KMS-11 (cell line): ENCODE results near the gene C1RL.

Experiments
- H2AFZ ChIP-seq: fragments of 200-600 bp; sonication (generic); 2 replicates; pipeline ENCODE4 v1.6.1; 2016; ENCODE audit warnings: antibody characterized with exemption, mixed run types, low read depth
- H3K27ac ChIP-seq: fragments of 200-600 bp; sonication (generic); 2 replicates; pipeline ENCODE4 v1.6.1; 2016; ENCODE audit warnings: mild to moderate bottlenecking, mixed run types
- H3K27me3 ChIP-seq: fragments of 200-600 bp; sonication (generic); 2 replicates; pipeline ENCODE4 v1.6.1; 2017; ENCODE audit warnings: mild to moderate bottlenecking, low read depth, mixed run types, moderate library complexity; ENCODE audit not compliant: insufficient read depth
- H3K36me3 ChIP-seq: fragments of 200-600 bp; sonication (generic); 2 replicates; pipeline ENCODE4 v1.6.1; 2017; ENCODE audit warnings: mild to moderate bottlenecking, mixed run types; ENCODE audit not compliant: insufficient read depth
- H3K4me1 ChIP-seq: fragments of 200-600 bp; sonication (generic); 2 replicates; pipeline ENCODE4 v1.6.1; 2016; ENCODE audit warnings: mild to moderate bottlenecking, low read depth, mixed run types; ENCODE audit not compliant: poor library complexity, severe bottlenecking
- H3K4me2 ChIP-seq: fragments of 200-600 bp; sonication (generic); 2 replicates; pipeline ENCODE4 v1.7.0; 2016; ENCODE audit warnings: mild to moderate bottlenecking, mixed run types
- H3K4me3 ChIP-seq: fragments of 200-600 bp; sonication (generic); IDR thresholded peaks from 2 replicates; pipeline ENCODE4 v1.6.1; 2017; ENCODE audit warnings: low read depth, low read length, mixed read lengths; ENCODE audit not compliant: insufficient read depth
- H3K79me2 ChIP-seq: fragments of 200-600 bp; sonication (generic); 2 replicates; pipeline ENCODE4 v1.6.1; 2016; ENCODE audit warnings: low read depth, mixed run types; ENCODE audit not compliant: insufficient read depth
- H3K9ac ChIP-seq: fragments of 200-600 bp; sonication (generic); 2 replicates; pipeline ENCODE4 v1.6.1; 2016; ENCODE audit warnings: mild to moderate bottlenecking, mixed run types
- H4K20me1 ChIP-seq: fragments of 200-600 bp; sonication (generic); 2 replicates; pipeline ENCODE4 v1.6.1; 2016; ENCODE audit warnings: mild to moderate bottlenecking, mixed run types; ENCODE audit not compliant: insufficient read depth
- CTCF ChIP-seq: fragments of 200-600 bp; sonication (generic); conservative IDR thresholded peaks from 2 replicates; pipeline ENCODE4 v1.6.1; 2017; ENCODE audit warnings: low read depth, mild to moderate bottlenecking, antibody characterized with exemption, low read length, moderate library complexity, mixed read lengths

The C1RL gene

GRCh38 chr12:7093892-7094291 is 15.1 kb downstream of the C1RL start:
- no peak overlapping the region for H3K9ac ChIP-seq
- H3K27ac ChIP-seq, result no peak overlapping the region
- H3K4me3 ChIP-seq, result no peak overlapping the region
- no peak overlapping the region for H2AFZ ChIP-seq
- no peaks in the 10 kb centered on the region for H3K79me2 ChIP-seq
- H4K20me1 ChIP-seq, result no peaks in the 10 kb centered on the region
- H3K4me2 ChIP-seq, result no peak overlapping the region
- peaks cover 8% of the 10 kb centered on the region for H3K4me1 ChIP-seq
- no peaks in the 10 kb centered on the region for H3K36me3 ChIP-seq
- no peak for TF ChIP-seq CTCF
- H3K27me3 ChIP-seq, result no peaks in the 10 kb centered on the region

- H3K79me2 ChIP-seq, result no peaks in the 10 kb centered on the region
- no peaks in the 10 kb centered on the region for H3K27me3 ChIP-seq
- no peaks in the 10 kb centered on the region for H3K36me3 ChIP-seq
- H3K4me2 ChIP-seq, result no peak overlapping the region
- H3K4me1 ChIP-seq, result peaks cover 8% of the 10 kb centered on the region
- no peak for TF ChIP-seq CTCF
- H3K27ac ChIP-seq, result no peak overlapping the region
- no peak overlapping the region for H3K9ac ChIP-seq
- no peak overlapping the region for H3K4me3 ChIP-seq
- H4K20me1 ChIP-seq, result no peaks in the 10 kb centered on the region
- H2AFZ ChIP-seq, result no peak overlapping the region
These were observed 15.5 kb downstream of the C1RL start for GRCh38 chr12:7093486-7093885.

- Histone ChIP-seq H4K20me1 (no peaks in the 10 kb centered on the region), H3K9ac (no peak overlapping the region; the same call in 1 of the 2 replicates), H3K4me2 (no peak overlapping the region), H2AFZ (no peak overlapping the region), H3K36me3 (no peaks in the 10 kb centered on the region), H3K79me2 (no peaks in the 10 kb centered on the region), H3K27me3 (no peaks in the 10 kb centered on the region), H3K4me1 (peaks cover 8% of the 10 kb centered on the region), H3K4me3 (no peak overlapping the region), H3K27ac (no peak overlapping the region)
- no peak for TF ChIP-seq CTCF
These were observed 16.0 kb downstream of the C1RL start for GRCh38 chr12:7092986-7093460.

- peak; percentile 87 for TF ChIP-seq CTCF
- H3K36me3 ChIP-seq, result no peaks in the 10 kb centered on the region
- H3K9ac ChIP-seq, result peak within 1 kb of the TSS; percentile 54; the same call in 1 of the 2 replicates
These were observed 16.6 kb downstream of the C1RL start, which contains the start of gene C1R for GRCh38 chr12:7092229-7092985. Gene C1R, minus strand, starts transcription at chr12:7092445. Its CDS starts 57 bp downstream, at chr12:7092388.

More at GRCh38 chr12:7092229-7092985, 16.6 kb downstream of the C1RL start, which contains the start of gene C1R:
- no peaks in the 10 kb centered on the region for H4K20me1 ChIP-seq
- no peaks in the 10 kb centered on the region for H3K79me2 ChIP-seq
- H3K4me2 ChIP-seq, result peak within 1 kb of the TSS; percentile 77
- no peak within 1 kb of the TSS for H3K4me3 ChIP-seq
- peak within 1 kb of the TSS; percentile 97 for H2AFZ ChIP-seq
- peaks cover 8% of the 10 kb centered on the region for H3K4me1 ChIP-seq
- H3K27me3 ChIP-seq, result no peaks in the 10 kb centered on the region
- no peak within 1 kb of the TSS for H3K27ac ChIP-seq
